GM12878 (cell line): Measurements from ENCODE around the gene PRRC2C. TPM values are rescaled to one million over a fixed set of nuclear protein-coding genes. Genes with fewer than 3 reads are reported as not detected.

ENCODE experiments used
- ATAC-seq: fragments of 200-7000 bp; cut with Tn5 transposase; 3 replicates; pipeline ENCODE4 v1.9.1; 2020; ENCODE audit warnings: mild to moderate bottlenecking, moderate library complexity
- BruUV-seq: library from RNA; stranded (reverse); fragments of 400-500 nt; replicated peaks from 2 replicates; lab custom pipeline; 2021; lab: Mats Ljungman, UMichigan
- CTCF ChIA-PET: fragments of 300-600 bp; sonication (Branson Sonifier 250); formaldehyde crosslinking; extraction: SDS; loops from one replicate; lab custom pipeline; 2021; ENCODE audit warnings: inconsistent platforms; lab: Yijun Ruan, JAX
- POLR2A ChIA-PET: fragments of 350-600 bp; formaldehyde crosslinking; extraction: SDS; loops from one replicate; lab custom pipeline; 2021; ENCODE audit warnings: inconsistent platforms; lab: Charles Lee
- RAD21 ChIA-PET: fragments of 300-600 bp; sonication (Branson Sonifier 250); formaldehyde crosslinking; loops from one replicate; lab custom pipeline; 2023; ENCODE audit warnings: antibody characterized with exemption; ENCODE audit not compliant: unreplicated experiment; lab: Charles Lee
- SMC1A ChIA-PET: fragments of 300-600 bp; sonication (Branson Sonifier 250); formaldehyde crosslinking; loops from one replicate; lab custom pipeline; 2023; ENCODE audit not compliant: unreplicated experiment, uncharacterized antibody; lab: Charles Lee
- DNase-seq: peaks from one replicate; pipeline ENCODE4 v3.0.0-alpha.2; 2011; ENCODE audit warnings: low read depth, low spot score
- FAIRE-seq: peaks from 3 replicates; lab custom pipeline; 2011; peaks lifted over from hg19 to GRCh38; lab: Jason Lieb, UNC
- H2AFZ ChIP-seq: 2 replicates; pipeline ENCODE4 v1.6.0; 2011; ENCODE audit warnings: low read depth, low read length, control low read depth; ENCODE audit not compliant: control insufficient read depth
- H3K27ac ChIP-seq: 2 replicates; pipeline ENCODE4 v1.5.1; 2011; ENCODE audit warnings: control low read depth; ENCODE audit not compliant: control insufficient read depth, insufficient read depth
- H3K27me3 ChIP-seq, 2 experiments: replicated peaks in 1 of 2; 2 replicates each; pipeline versions ENCODE4 v1.6.0 to v1.6.1; 2011; ENCODE audit warnings: low read length in 1 of 2; ENCODE audit not compliant: control insufficient read depth in 2 of 2, insufficient read depth in 2 of 2
- H3K36me3 ChIP-seq, 2 experiments: 2 replicates each; pipeline ENCODE4 v1.5.1; 2011; ENCODE audit warnings: low read length in 1 of 2; ENCODE audit not compliant: control insufficient read depth in 2 of 2, insufficient read depth in 2 of 2
- H3K4me1 ChIP-seq: 2 replicates; pipeline ENCODE4 v1.6.1; 2011; ENCODE audit warnings: mild to moderate bottlenecking, low read length, moderate library complexity, mixed read lengths; ENCODE audit not compliant: control insufficient read depth, insufficient read depth
- H3K4me2 ChIP-seq: 2 replicates; pipeline ENCODE4 v1.6.0; 2011; ENCODE audit warnings: control low read depth; ENCODE audit not compliant: control insufficient read depth, insufficient read depth
- H3K4me3 ChIP-seq: fragments of 200-600 bp; sonication (generic); 2 replicates; pipeline ENCODE4 v1.5.1; 2016
- H3K79me2 ChIP-seq: 2 replicates; pipeline ENCODE4 v1.6.0; 2011; ENCODE audit warnings: low read length; ENCODE audit not compliant: control insufficient read depth, insufficient read depth
- H3K9ac ChIP-seq: 2 replicates; pipeline ENCODE4 v1.8.0; 2011; ENCODE audit warnings: low read length, control low read depth, mixed read lengths; ENCODE audit not compliant: control insufficient read depth, insufficient read depth
- H3K9me3 ChIP-seq: replicated peaks from 3 replicates; pipeline ENCODE4 v1.5.1; 2011; ENCODE audit warnings: mild to moderate bottlenecking, low read length; ENCODE audit not compliant: control insufficient read depth, insufficient read depth
- H4K20me1 ChIP-seq: 2 replicates; pipeline ENCODE4 v1.6.0; 2011; ENCODE audit not compliant: control insufficient read depth, insufficient read depth
- BRCA1 ChIP-seq: IDR thresholded peaks from 2 replicates; pipeline ENCODE4 v1.6.1; 2011; ENCODE audit warnings: low read depth, low read length, improper control_type of control experiment
- CEBPB ChIP-seq, 2 experiments: fragments of 150-350 bp in 1 of 2; IDR thresholded peaks; 2 replicates each; pipeline ENCODE4 v1.6.1; 2012 to 2014; ENCODE audit warnings: low read depth in 2 of 2, low read length in 2 of 2, borderline replicate concordance in 1 of 2, inconsistent platforms in 1 of 2
- CREM ChIP-seq: IDR thresholded peaks from 2 replicates; pipeline ENCODE4 v1.6.1; 2014; ENCODE audit warnings: antibody characterized with exemption, low read depth
- FOS ChIP-seq: IDR thresholded peaks from 3 replicates; pipeline ENCODE4 v1.6.1; 2011; ENCODE audit warnings: borderline replicate concordance; ENCODE audit not compliant: insufficient read length; ENCODE audit errors: extremely low read depth
- NFYA ChIP-seq: IDR thresholded peaks from 2 replicates; pipeline ENCODE4 v1.6.1; 2011; ENCODE audit warnings: low read depth, mild to moderate bottlenecking, low read length, improper control_type of control experiment, borderline replicate concordance
- PML ChIP-seq: IDR thresholded peaks from 2 replicates; pipeline ENCODE4 v1.6.1; 2012; ENCODE audit warnings: low read length, inconsistent platforms
- RB1 ChIP-seq: fragments of 450-650 bp; formaldehyde crosslinking; IDR thresholded peaks from 2 replicates; pipeline ENCODE4 v1.6.1; 2017; ENCODE audit warnings: mild to moderate bottlenecking, borderline replicate concordance
- SMARCA5 ChIP-seq: fragments of 450-650 bp; IDR thresholded peaks from 2 replicates; pipeline ENCODE4 v1.6.1; 2017; ENCODE audit warnings: mild to moderate bottlenecking
- SPI1 ChIP-seq: IDR thresholded peaks from 2 replicates; pipeline ENCODE4 v1.6.1; 2011; ENCODE audit warnings: low read depth, mild to moderate bottlenecking, low read length, moderate library complexity, borderline replicate concordance; ENCODE audit not compliant: insufficient read depth
- SRF ChIP-seq, 2 experiments: IDR thresholded peaks; 2 replicates each; pipeline ENCODE4 v1.6.1; 2011; ENCODE audit warnings: low read depth in 2 of 2, low read length in 2 of 2, mild to moderate bottlenecking in 1 of 2, moderate library complexity in 1 of 2
- WRNIP1 ChIP-seq: IDR thresholded peaks from 2 replicates; pipeline ENCODE4 v1.6.1; 2011; ENCODE audit warnings: low read depth, low read length, improper control_type of control experiment, borderline replicate concordance
- ZNF622 ChIP-seq: fragments of 450-650 bp; IDR thresholded peaks from 2 replicates; pipeline ENCODE4 v1.6.1; 2017; ENCODE audit warnings: mild to moderate bottlenecking, inconsistent platforms
- WGBS: methylation state at CpG from one replicate; pipeline ENCODE4 v1.1.6; 2016; ENCODE audit warnings: low lambda C conversion rate; ENCODE audit not compliant: insufficient replicate concordance, insufficient coverage; ENCODE audit errors: missing lambda C conversion rate; 5-methylcytosine and 5-hydroxymethylcytosine counted together
- in situ Hi-C: fragments of 300-500 bp; cut with MboI; formaldehyde crosslinking; loops from 9 replicates; pipeline ENCODE4 v1.14.3; 2018; ENCODE audit warnings: mixed read lengths
- intact Hi-C: fragments of 100-400 bp; cut with micrococcal nuclease; formaldehyde crosslinking; loops from one replicate; pipeline ENCODE4 v1.14.2; 2022; ENCODE audit not compliant: unreplicated experiment
- polyA plus RNA-seq, 11 experiments: library from polyadenylated mRNA; depleted of rRNA in 4 of 11; unstranded in 6 of 11; stranded (reverse) in 5 of 11; fragments of >200 nt; fragmentation: Nextera tagmentation in 4 of 11; fragmentation: Illumina TruSeq in 1 of 11; extraction: Ambion mirVana in 4 of 11; extraction: Trizol in 1 of 11; gene quantifications; 1 replicate in 1 of 11; 2 replicates in 10 of 11; pipeline versions ENCODE4 v1.2.1 to v1.2.3, GENCODE V29; 2011 to 2016; ENCODE audit warnings: inconsistent platforms in 2 of 11, missing spikeins in 2 of 11, low read depth in 1 of 11
- total RNA-seq, 4 experiments: library from RNA; depleted of rRNA in 3 of 4; stranded (reverse); fragments of >200 nt in 3 of 4; fragmentation: Illumina TruSeq in 1 of 4; extraction: Trizol in 1 of 4; gene quantifications; 2 replicates each; pipeline versions ENCODE4 v1.2.1 to v1.2.3, GENCODE V29; 2013 to 2021
- TF ChIP-seq, protein P1 (sequence below): fragments of 450-650 bp; IDR thresholded peaks from 2 replicates; pipeline ENCODE4 v1.6.1; 2018; ENCODE audit warnings: borderline replicate concordance, mild to moderate bottlenecking; ENCODE audit not compliant: partially characterized antibody

PRRC2C gene
- total and polyA plus RNA-seq, 10 of the 15 experiments (the other 5 are each of a cell fraction or from before 2014, with no cell fraction given): 53.4 to 182 (median 91.8) TPM

DNA sequence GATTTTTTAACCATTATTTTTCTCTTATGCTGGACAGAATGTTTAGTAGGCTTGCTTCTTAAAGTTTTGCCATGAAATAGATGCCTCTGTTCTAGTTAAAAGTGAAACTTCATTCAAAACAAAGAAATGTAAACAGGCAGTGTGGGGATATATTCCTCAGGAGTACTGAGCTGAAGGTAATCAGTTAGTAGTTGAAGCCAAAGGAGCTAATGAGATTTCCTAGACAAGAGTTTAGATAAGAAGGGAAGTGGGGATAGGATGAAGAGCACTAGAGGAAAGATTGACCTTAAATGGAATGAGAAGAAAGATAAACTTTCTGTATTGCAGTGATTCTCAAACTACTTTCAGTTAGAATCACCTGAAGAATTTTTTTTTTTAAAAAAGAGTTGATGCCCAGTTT lies 23.9 kb downstream of the PRRC2C start:
- BruUV-seq: no TSS peak
- ChIA-PET CTCF (interaction anchor here (0.9 to 1.4 kb wide), 2 partner anchors 23 to 24 kb away, joined by 4 to 8 read pairs; partner anchors contain the start of gene PRRC2C), POLR2A (no interaction called here), RAD21 (no interaction called here), SMC1A (interaction anchor here (1.0 to 2.4 kb wide), 3 partner anchors 13 to 86 kb away, joined by 4 to 5 read pairs (median 5); no protein-coding TSS in a partner anchor)
- TF ChIP-seq WRNIP1: no peak
- TF ChIP-seq CEBPB (IDR thresholded peaks at IDR 0.05; ENCODE audit: borderline replicate concordance in 1 of 2, low read depth in 2 of 2, low read length in 2 of 2): no peak
- DNase-seq (no peak), FAIRE-seq (no peak), ATAC-seq (no peak)
- Histone ChIP-seq H3K4me3 (no peak overlapping the region), H3K27me3 (no peaks in the 10 kb centered on the region), H3K4me1 (peaks cover 21% of the 10 kb centered on the region), H2AFZ (no peak overlapping the region), H3K27ac (no peak overlapping the region), H3K4me2 (no peak overlapping the region), H3K36me3 (peaks cover 0 to 10% of the 10 kb centered on the region in 2 experiments; a peak in 2 of 4 replicates), H3K9ac (no peak overlapping the region), H3K79me2 (peaks cover 95% of the 10 kb centered on the region), H3K9me3 (no peaks in the 10 kb centered on the region), H4K20me1 (peaks cover 14% of the 10 kb centered on the region)
- intact Hi-C loops: no loop called here
- in situ Hi-C loops: no loop called here

DNA sequence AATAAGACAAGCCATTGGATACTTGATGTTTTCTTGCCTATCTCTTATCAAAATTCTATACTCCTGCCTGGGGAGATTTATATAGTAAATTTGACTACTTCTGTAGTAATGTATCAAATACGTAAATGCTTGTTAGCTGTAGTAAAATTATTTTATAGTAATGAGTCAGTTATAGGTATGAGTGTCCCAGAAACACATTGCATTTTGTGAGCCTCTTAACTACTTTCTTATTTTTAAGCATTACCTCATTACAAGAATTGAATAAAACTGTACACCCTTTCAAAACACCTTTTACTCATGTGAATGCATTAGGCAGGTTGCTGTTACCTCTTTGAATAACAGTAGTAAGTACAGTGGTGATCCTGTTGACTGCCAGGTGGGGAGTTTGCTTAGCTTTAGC lies 28.4 kb downstream of the PRRC2C start:
- in situ Hi-C loops: no loop called here
- peaks cover 8% of the 10 kb centered on the region; the same call in 1 of the 2 replicates for H3K4me1 ChIP-seq
- no peak overlapping the region for H3K4me2 ChIP-seq
- H3K27me3 ChIP-seq: no peaks in the 10 kb centered on the region
- H3K4me3 ChIP-seq: no peak overlapping the region
- RAD21 ChIA-PET: no interaction called here
- FAIRE-seq (no peak), ATAC-seq (no peak), DNase-seq (no peak)
- peaks cover 63% of the 10 kb centered on the region for H3K79me2 ChIP-seq
- BruUV-seq: no TSS peak
- no peak overlapping the region for H2AFZ ChIP-seq
- no peak overlapping the region for H3K9ac ChIP-seq
- CTCF ChIA-PET: interaction anchor here (0.6 kb wide), 1 partner anchor 916 kb away, joined by 4 read pairs; no protein-coding TSS in a partner anchor
- no peak overlapping the region for H3K27ac ChIP-seq
- TF ChIP-seq RB1 (no peak), SMARCA5 (no peak), BRCA1 (no peak), FOS (no peak), PML (no peak), SRF (IDR thresholded peaks at IDR 0.05; ENCODE audit: low read depth in 2 of 2, low read length in 2 of 2) (no peak), SPI1 (no peak), CREM (no peak), NFYA (no peak), ZNF622 (no peak), CEBPB (IDR thresholded peaks at IDR 0.05; ENCODE audit: borderline replicate concordance in 1 of 2, low read depth in 2 of 2, low read length in 2 of 2) (no peak)
- TF ChIP-seq, protein P1, sequence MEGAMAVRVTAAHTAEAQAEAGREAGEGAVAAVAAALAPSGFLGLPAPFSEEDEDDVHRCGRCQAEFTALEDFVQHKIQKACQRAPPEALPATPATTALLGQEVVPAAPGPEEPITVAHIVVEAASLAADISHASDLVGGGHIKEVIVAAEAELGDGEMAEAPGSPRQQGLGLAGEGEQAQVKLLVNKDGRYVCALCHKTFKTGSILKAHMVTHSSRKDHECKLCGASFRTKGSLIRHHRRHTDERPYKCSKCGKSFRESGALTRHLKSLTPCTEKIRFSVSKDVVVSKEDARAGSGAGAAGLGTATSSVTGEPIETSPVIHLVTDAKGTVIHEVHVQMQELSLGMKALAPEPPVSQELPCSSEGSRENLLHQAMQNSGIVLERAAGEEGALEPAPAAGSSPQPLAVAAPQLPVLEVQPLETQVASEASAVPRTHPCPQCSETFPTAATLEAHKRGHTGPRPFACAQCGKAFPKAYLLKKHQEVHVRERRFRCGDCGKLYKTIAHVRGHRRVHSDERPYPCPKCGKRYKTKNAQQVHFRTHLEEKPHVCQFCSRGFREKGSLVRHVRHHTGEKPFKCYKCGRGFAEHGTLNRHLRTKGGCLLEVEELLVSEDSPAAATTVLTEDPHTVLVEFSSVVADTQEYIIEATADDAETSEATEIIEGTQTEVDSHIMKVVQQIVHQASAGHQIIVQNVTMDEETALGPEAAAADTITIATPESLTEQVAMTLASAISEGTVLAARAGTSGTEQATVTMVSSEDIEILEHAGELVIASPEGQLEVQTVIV: no peak
- POLR2A ChIA-PET: no interaction called here
- no peaks in the 10 kb centered on the region for H3K9me3 ChIP-seq
- peaks cover 12% of the 10 kb centered on the region; the same call in 1 of the 2 replicates for H4K20me1 ChIP-seq
- WGBS: 0% methylated on average over 1 of the region's 1 CpG
- SMC1A ChIA-PET: interaction anchor here (2.3 kb wide), 1 partner anchor 67 kb away, joined by 5 read pairs; no protein-coding TSS in a partner anchor
- H3K36me3 ChIP-seq: peaks cover 9 to 32% of the 10 kb centered on the region in 2 experiments
- intact Hi-C loops: no loop called here
